HG03457 (cell line): Measurements from ENCODE around the gene NF1.
"Not testable (repeated sequence)": the region's sequence is repeated elsewhere in the genome, so short reads cannot be mapped to it uniquely, and the experiment has no call there.

ENCODE experiments used
- ATAC-seq: cut with Tn5 transposase; IDR thresholded peaks from one replicate; pipeline ENCODE4 v1.9.1; 2021; ENCODE audit warnings: moderate number of reproducible peaks; ENCODE audit not compliant: unreplicated experiment

The NF1 gene

GRCh38 chr17:31320241-31320640 is 225.5 kb downstream of the NF1 start:
- ATAC-seq: no peak

GRCh38 chr17:31320791-31321190 is 226.0 kb downstream of the NF1 start:
- no peak for ATAC-seq

GRCh38 chr17:31321481-31321880 is 226.7 kb downstream of the NF1 start, which contains the start of gene EVI2A:
Gene EVI2A (minus strand): TSS chr17:31321622. CDS start chr17:31319013, 2,609 bp downstream.
- ATAC-seq: no peak

- ATAC-seq: no peak
These were observed 227.2 kb downstream of the NF1 start for GRCh38 chr17:31321966-31322365.

- ATAC-seq: no peak
These were observed 228.8 kb downstream of the NF1 start for GRCh38 chr17:31323551-31323950.

- ATAC-seq: no peak
These were observed 232.9 kb downstream of the NF1 start for GRCh38 chr17:31327534-31328159.

- ATAC-seq: no peak
These were observed 233.4 kb downstream of the NF1 start for GRCh38 chr17:31328160-31328535.

- ATAC-seq: no peak
These were observed 234.4 kb downstream of the NF1 start for GRCh38 chr17:31329221-31329620.

- no peak for ATAC-seq
These were observed 245.3 kb downstream of the NF1 start for GRCh38 chr17:31339906-31340661.

- ATAC-seq: not testable (repeated sequence)
These were observed 250.5 kb downstream of the NF1 start for GRCh38 chr17:31345191-31345747.

- ATAC-seq: no peak
These were observed 254.7 kb downstream of the NF1 start for GRCh38 chr17:31349454-31349853.

- ATAC-seq: no peak
These were observed 261.2 kb downstream of the NF1 start for GRCh38 chr17:31355935-31356334.

GRCh38 chr17:31357091-31357490 is 262.3 kb downstream of the NF1 start:
- no peak for ATAC-seq

GRCh38 chr17:31357839-31358394 is 263.1 kb downstream of the NF1 start:
- no peak for ATAC-seq

GRCh38 chr17:31364012-31364411 is 269.2 kb downstream of the NF1 start:
- no peak for ATAC-seq

- ATAC-seq: no peak
These were observed 271.3 kb downstream of the NF1 start for GRCh38 chr17:31366088-31366487.

GRCh38 chr17:31369266-31369665 is 274.5 kb downstream of the NF1 start:
- ATAC-seq: no peak

- no peak for ATAC-seq
These were observed 276.8 kb downstream of the NF1 start for GRCh38 chr17:31371511-31372097.

GRCh38 chr17:31373150-31374093 is 278.6 kb downstream of the NF1 start:
- no peak for ATAC-seq

GRCh38 chr17:31374094-31374447 is 279.3 kb downstream of the NF1 start:
- ATAC-seq: no peak

- ATAC-seq: no peak
These were observed 279.7 kb downstream of the NF1 start for GRCh38 chr17:31374503-31374902.
